Activated CD8-positive, alpha-beta T cell treated with anti-CD3 and anti-CD28 coated beads for 36 hours (primary cell): Measurements from ENCODE around the gene TRIM13. TPM values are rescaled to one million over a fixed set of nuclear protein-coding genes. Genes with fewer than 3 reads are reported as not detected.

Experiments
- ATAC-seq: fragments of 200-7000 bp; cut with Tn5 transposase; one replicate; pipeline ENCODE4 v1.10.0; 2021; ENCODE audit warnings: mild to moderate bottlenecking, moderate library complexity
- CTCF ChIA-PET: fragments of 350-600 bp; sonication (Branson Sonifier 250); formaldehyde crosslinking; loops from one replicate; lab custom pipeline; 2021; ENCODE audit warnings: antibody characterized with exemption; lab: Charles Lee
- POLR2A ChIA-PET: fragments of 350-600 bp; sonication (Branson Sonifier 250); formaldehyde crosslinking; loops from one replicate; lab custom pipeline; 2021; ENCODE audit warnings: antibody characterized with exemption; lab: Charles Lee
- DNase-seq: peaks from one replicate; pipeline ENCODE4 v3.0.0-alpha.2; 2020
- H3K27ac Mint-ChIP-seq: one replicate; pipeline ENCODE4 v1.8.0; 2021; ENCODE audit warnings: mild to moderate bottlenecking, mixed read lengths
- H3K27me3 Mint-ChIP-seq: one replicate; pipeline ENCODE4 v1.8.0; 2021; ENCODE audit warnings: mixed read lengths
- H3K36me3 Mint-ChIP-seq: one replicate; pipeline ENCODE4 v1.8.0; 2021; ENCODE audit warnings: low read depth, mixed read lengths
- H3K4me1 Mint-ChIP-seq: one replicate; pipeline ENCODE4 v1.8.0; 2021; ENCODE audit warnings: low read depth, mixed read lengths
- H3K4me3 Mint-ChIP-seq: one replicate; pipeline ENCODE4 v1.8.0; 2021; ENCODE audit warnings: mild to moderate bottlenecking, moderate library complexity, mixed read lengths
- H3K9me3 Mint-ChIP-seq: one replicate; pipeline ENCODE4 v1.8.0; 2021; ENCODE audit warnings: mixed read lengths
- CTCF ChIP-seq: fragments of 200-600 bp; IDR thresholded peaks from one replicate; pipeline ENCODE4 v1.8.0; 2022; ENCODE audit warnings: antibody characterized with exemption, mild to moderate bottlenecking
- intact Hi-C: fragments of 100-400 bp; cut with micrococcal nuclease; formaldehyde crosslinking; loops from one replicate; pipeline ENCODE4 v1.10.0; 2022
- total RNA-seq, 2 experiments: library from RNA; stranded (reverse); gene quantifications; one replicate each; pipeline ENCODE4 v1.2.3, GENCODE V29; 2021

TRIM13 gene
- total RNA-seq, 2 experiments from 2014 or later = 12.5 to 13.4 TPM

GRCh38 chr13:49996161-49996915 lies 504 bp upstream of the TRIM13 start:
- Mint-ChIP-seq H3K36me3 (peaks cover 24% of the 10 kb centered on the region), H3K9me3 (no peaks in the 10 kb centered on the region), H3K27ac (peak overlapping the region; percentile 42)

GRCh38 chr13:49997955-49998354 lies 1.1 kb downstream of the TRIM13 start:
- ChIA-PET CTCF (interaction anchor here (0.5 to 2.8 kb wide), 43 partner anchors 8 to 1123 kb away, joined by 3 to 29 read pairs (median 3); partner anchors contain the start of genes KCNRG and SPRYD7), POLR2A (interaction anchor here (0.6 to 3.5 kb wide), 14 partner anchors 8 to 1329 kb away, joined by 3 to 32 read pairs (median 4); partner anchors contain the start of gene SPRYD7)
- peaks cover 37% of the 10 kb centered on the region for H3K4me1 Mint-ChIP-seq
- peak overlapping the region; percentile 86 for H3K4me3 Mint-ChIP-seq
- intact Hi-C loops = loop anchor here (2.0 to 5.0 kb wide), 2 partner anchors 77 to 124 kb away; no protein-coding TSS in a partner anchor
- H3K27me3 Mint-ChIP-seq = no peaks in the 10 kb centered on the region
- no peaks in the 10 kb centered on the region for H3K9me3 Mint-ChIP-seq
- TF ChIP-seq CTCF = no peak
- DNase-seq = no peak
- no peak for ATAC-seq
- H3K27ac Mint-ChIP-seq = peak overlapping the region; percentile 91
- peaks cover 28% of the 10 kb centered on the region for H3K36me3 Mint-ChIP-seq

More at GRCh38 chr13:49996161-49996915, 504 bp upstream of the TRIM13 start:
- H3K4me3 Mint-ChIP-seq = peak overlapping the region; percentile 68
- peaks cover 29% of the 10 kb centered on the region for H3K4me1 Mint-ChIP-seq
- DNase-seq (peak; percentile 88), ATAC-seq (peak; percentile 71)
- H3K27me3 Mint-ChIP-seq = no peaks in the 10 kb centered on the region
- TF ChIP-seq CTCF = no peak
- ChIA-PET CTCF (interaction anchor here (0.8 to 2.8 kb wide), 19 partner anchors 10 to 918 kb away, joined by 3 to 29 read pairs (median 5); partner anchors contain the start of gene SPRYD7), POLR2A (interaction anchor here (1.1 to 3.5 kb wide), 8 partner anchors 10 to 896 kb away, joined by 3 to 32 read pairs (median 4); no protein-coding TSS in a partner anchor)
- intact Hi-C loops = loop anchor here (2.0 to 5.0 kb wide), 2 partner anchors 78 to 126 kb away; no protein-coding TSS in a partner anchor

- no peak for DNase-seq
- no peak for TF ChIP-seq CTCF
- Mint-ChIP-seq H3K36me3 (peaks cover 30% of the 10 kb centered on the region), H3K9me3 (no peaks in the 10 kb centered on the region), H3K27ac (no peak overlapping the region), H3K4me1 (peaks cover 40% of the 10 kb centered on the region), H3K4me3 (peak overlapping the region; percentile 86), H3K27me3 (no peaks in the 10 kb centered on the region)
- intact Hi-C loops = loop anchor here (5.0 kb wide), 1 partner anchor 123 kb away; no protein-coding TSS in a partner anchor
- no peak for ATAC-seq
- ChIA-PET POLR2A (interaction anchor here (1.2 to 3.5 kb wide), 3 partner anchors 56 to 126 kb away, joined by 3 to 32 read pairs (median 4); no protein-coding TSS in a partner anchor), CTCF (interaction anchor here (0.7 to 2.9 kb wide), 13 partner anchors 9 to 1070 kb away, joined by 3 to 14 read pairs (median 6); partner anchors contain the start of genes KCNRG and SPRYD7)
Measured at GRCh38 chr13:49998714-49999624, 2.1 kb downstream of the TRIM13 start.

- no peak overlapping the region for H3K27ac Mint-ChIP-seq
- H3K9me3 Mint-ChIP-seq = no peaks in the 10 kb centered on the region
- H3K4me1 Mint-ChIP-seq = peaks cover 38% of the 10 kb centered on the region
- intact Hi-C loops = no loop called here
- no peak overlapping the region for H3K4me3 Mint-ChIP-seq
- H3K27me3 Mint-ChIP-seq = no peaks in the 10 kb centered on the region
- ChIA-PET CTCF (interaction anchor here (0.7 to 2.9 kb wide), 2 partner anchors 8 to 25 kb away, joined by 3 to 8 read pairs; no protein-coding TSS in a partner anchor), POLR2A (interaction anchor here (1.5 kb wide), 1 partner anchor 79 kb away, joined by 4 read pairs; no protein-coding TSS in a partner anchor)
- DNase-seq (no peak), ATAC-seq (no peak)
- peaks cover 44% of the 10 kb centered on the region for H3K36me3 Mint-ChIP-seq
- TF ChIP-seq CTCF = no peak
Measured at GRCh38 chr13:50001287-50001686, 4.4 kb downstream of the TRIM13 start.
